ENCODE data around the gene DMRTA2.

- TF ChIP-seq CTCF (IDR thresholded peaks at IDR 0.05) = no peak
- TF ChIP-seq POLR2A (IDR thresholded peaks at IDR 0.05) = no peak
These were observed 48.7 kb upstream of the DMRTA2 start for GRCh38 chr1:50471967-50472366.
